Measurements from ENCODE around the gene MRGPRF.

The MRGPRF gene

DNA sequence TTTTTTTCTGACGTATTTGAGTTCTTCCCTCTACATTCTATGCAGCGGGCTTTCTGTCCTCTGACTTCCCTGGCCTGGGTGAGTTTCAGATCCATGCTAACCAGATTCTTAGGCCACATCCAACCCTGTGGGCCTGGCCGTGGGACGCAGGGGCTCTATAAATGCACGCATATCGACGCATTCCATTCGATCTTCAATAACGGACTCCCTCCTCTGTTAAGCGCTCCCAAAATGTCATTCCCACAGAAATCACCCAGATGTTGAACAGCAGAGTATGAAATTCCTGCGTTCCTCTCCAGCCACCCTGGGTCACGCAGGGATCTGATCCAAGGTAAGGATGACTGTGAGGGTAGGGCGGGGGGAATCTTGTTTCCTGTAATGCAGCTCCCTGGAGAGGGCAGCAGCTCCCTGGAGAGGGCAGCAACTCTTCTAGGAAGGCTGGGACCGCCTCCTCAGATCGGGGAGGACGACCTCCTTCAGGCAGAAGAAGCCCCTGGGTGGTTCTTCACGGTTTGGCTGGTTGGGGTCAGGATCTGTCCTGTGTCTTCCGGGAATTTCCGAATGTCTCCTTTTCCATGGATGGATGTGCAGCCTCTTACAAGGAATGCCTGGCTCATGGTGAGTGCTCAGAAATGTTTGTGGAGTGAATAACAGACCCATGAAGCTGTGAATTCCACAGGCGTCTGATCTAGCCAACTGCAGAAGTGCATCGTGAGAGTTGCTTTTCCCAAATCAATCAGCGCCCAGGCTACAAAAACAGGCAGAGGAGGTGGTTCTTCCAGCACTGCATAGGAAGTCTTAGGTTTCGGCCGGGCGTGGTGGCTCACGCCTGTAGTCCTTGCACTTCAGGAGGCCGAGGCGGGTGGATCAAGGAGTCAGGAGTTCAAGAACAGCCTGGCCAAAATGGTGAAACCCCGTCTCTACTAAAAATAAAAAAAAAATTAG lies 44.5 kb downstream of the MRGPRF start:
- in situ Hi-C loops (cut with MboI; ENCODE audit: low pct_unique_long_range_greater_than_20kb, low sequenced_read_pairs, unreplicated experiment) = no loop called here

DNA sequence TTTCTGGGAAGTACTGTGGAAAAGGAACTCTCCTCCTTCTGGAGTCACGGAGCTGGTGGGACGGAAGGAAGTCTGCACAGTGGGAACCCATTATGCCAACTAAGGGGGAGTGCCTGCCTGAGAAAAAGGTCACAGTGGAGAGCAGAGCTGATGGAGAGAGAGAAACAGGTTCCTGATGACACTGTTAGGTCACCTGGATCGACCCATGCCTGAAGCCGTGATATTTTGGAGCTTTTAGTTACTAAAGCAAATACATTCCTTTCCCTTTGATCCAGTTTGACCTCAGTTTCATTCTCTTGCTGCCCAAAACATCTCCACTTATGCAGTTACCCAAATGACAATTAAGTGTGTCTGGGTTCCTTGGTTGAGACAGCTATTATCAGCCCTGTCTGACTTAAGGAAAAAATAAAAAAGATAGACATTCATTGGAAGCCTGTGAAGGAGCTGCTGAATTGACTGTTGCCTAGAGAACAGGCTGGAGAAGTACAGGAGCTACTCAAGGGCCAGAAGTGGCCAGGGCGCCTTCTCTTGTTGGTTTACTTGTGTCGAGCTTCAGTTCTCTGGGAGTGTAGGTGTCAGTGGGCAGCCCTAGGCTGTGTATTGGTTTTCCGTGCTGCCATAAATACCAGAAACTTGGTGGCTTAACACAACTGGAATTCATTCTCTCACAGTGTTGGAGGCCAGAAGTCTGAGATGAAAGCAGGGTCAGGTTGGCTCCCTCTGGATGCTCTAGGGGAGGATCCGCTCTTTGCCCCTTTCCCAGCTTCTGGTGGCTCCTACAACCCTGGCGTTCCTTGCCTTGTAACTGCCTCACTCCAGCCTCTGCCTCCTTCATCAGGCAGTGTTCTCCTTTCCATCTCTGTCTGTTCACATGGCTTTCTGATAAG lies 45.9 kb downstream of the MRGPRF start:
- in situ Hi-C loops (cut with MboI; ENCODE audit: low pct_unique_long_range_greater_than_20kb, low sequenced_read_pairs, unreplicated experiment) = no loop called here
- TF ChIP-seq, protein P1, sequence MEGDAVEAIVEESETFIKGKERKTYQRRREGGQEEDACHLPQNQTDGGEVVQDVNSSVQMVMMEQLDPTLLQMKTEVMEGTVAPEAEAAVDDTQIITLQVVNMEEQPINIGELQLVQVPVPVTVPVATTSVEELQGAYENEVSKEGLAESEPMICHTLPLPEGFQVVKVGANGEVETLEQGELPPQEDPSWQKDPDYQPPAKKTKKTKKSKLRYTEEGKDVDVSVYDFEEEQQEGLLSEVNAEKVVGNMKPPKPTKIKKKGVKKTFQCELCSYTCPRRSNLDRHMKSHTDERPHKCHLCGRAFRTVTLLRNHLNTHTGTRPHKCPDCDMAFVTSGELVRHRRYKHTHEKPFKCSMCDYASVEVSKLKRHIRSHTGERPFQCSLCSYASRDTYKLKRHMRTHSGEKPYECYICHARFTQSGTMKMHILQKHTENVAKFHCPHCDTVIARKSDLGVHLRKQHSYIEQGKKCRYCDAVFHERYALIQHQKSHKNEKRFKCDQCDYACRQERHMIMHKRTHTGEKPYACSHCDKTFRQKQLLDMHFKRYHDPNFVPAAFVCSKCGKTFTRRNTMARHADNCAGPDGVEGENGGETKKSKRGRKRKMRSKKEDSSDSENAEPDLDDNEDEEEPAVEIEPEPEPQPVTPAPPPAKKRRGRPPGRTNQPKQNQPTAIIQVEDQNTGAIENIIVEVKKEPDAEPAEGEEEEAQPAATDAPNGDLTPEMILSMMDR (IDR thresholded peaks at IDR 0.05; ENCODE audit: extremely low read depth, insufficient read depth, missing control alignments) = no peak
- no peak for DNase-seq (ENCODE audit: low spot score)

More for the DNA sequence above, 44.5 kb downstream of the MRGPRF start:
- no peak for DNase-seq (ENCODE audit: low spot score)
- TF ChIP-seq, protein P1 (IDR thresholded peaks at IDR 0.05; ENCODE audit: extremely low read depth, insufficient read depth, missing control alignments) = no peak

- TF ChIP-seq, protein P1 (IDR thresholded peaks at IDR 0.05; ENCODE audit: extremely low read depth, insufficient read depth, missing control alignments) = no peak
- no peak for DNase-seq (ENCODE audit: low spot score)
- in situ Hi-C loops (cut with MboI; ENCODE audit: low pct_unique_long_range_greater_than_20kb, low sequenced_read_pairs, unreplicated experiment) = no loop called here
These were observed 46.9 kb downstream of the MRGPRF start for GRCh38 chr11:68965901-68966853.

DNA sequence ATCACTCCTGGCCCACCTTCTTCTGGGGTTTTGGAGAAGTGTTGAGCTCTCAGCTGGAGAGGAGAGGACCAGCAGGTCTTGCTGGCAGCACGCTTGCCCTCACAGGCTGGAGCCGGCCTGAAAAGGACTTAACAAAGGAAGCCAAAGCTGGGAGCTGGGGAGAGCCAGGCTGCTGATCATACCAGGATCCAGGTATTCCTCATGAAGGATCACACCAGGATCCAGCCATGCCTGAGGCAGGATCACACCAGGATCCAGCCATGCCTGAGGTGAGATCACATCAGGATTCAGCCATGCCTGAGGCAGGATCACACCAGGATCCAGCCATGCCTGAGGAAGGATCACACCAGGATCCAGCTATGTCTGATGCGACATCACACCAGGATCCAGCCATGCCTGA lies 49.3 kb downstream of the MRGPRF start:
- TF ChIP-seq, protein P1 (IDR thresholded peaks at IDR 0.05; ENCODE audit: extremely low read depth, insufficient read depth, missing control alignments) = no peak
- in situ Hi-C loops (cut with MboI; ENCODE audit: low pct_unique_long_range_greater_than_20kb, low sequenced_read_pairs, unreplicated experiment) = no loop called here
- DNase-seq (ENCODE audit: low spot score) = no peak

- in situ Hi-C loops (cut with MboI; ENCODE audit: low pct_unique_long_range_greater_than_20kb, low sequenced_read_pairs, unreplicated experiment) = no loop called here
These were observed 50.4 kb downstream of the MRGPRF start for GRCh38 chr11:68962527-68963250.

More at GRCh38 chr11:68962527-68963250, 50.4 kb downstream of the MRGPRF start:
- TF ChIP-seq, protein P1 (IDR thresholded peaks at IDR 0.05; ENCODE audit: extremely low read depth, insufficient read depth, missing control alignments) = no peak
- DNase-seq (ENCODE audit: low spot score) = no peak
